Gastroesophageal sphincter (tissue), 4 donors: ENCODE measurements around the gene AFG3L2. TPM values are rescaled to one million over a fixed set of nuclear protein-coding genes. Genes with fewer than 3 reads are reported as not detected.

Experiments used
- ATAC-seq: fragments of 150-250 bp; one replicate; pipeline ENCODE4 v1.9.1; 2016; ENCODE audit warnings: mild to moderate bottlenecking, moderate library complexity
- H3K27ac ChIP-seq, 4 donors: fragments of 200-600 bp; sonication (generic) in 3 of 4; 1 replicate in 3 of 4; 2 replicates in 1 of 4; pipeline ENCODE4 v1.5.1; 2016 to 2019
- H3K27me3 ChIP-seq: fragments of 200-600 bp; sonication (generic); one replicate; pipeline ENCODE4 v1.5.1; 2019
- H3K36me3 ChIP-seq, 2 donors: fragments of 200-600 bp; sonication (generic); one replicate each; pipeline ENCODE4 v1.5.1; 2019; ENCODE audit warnings: control low read depth in 1 of 2
- H3K4me1 ChIP-seq, 3 donors: fragments of 200-600 bp; sonication (generic); 1 replicate in 2 of 3; 2 replicates in 1 of 3; pipeline ENCODE4 v1.5.1; 2016 to 2019; ENCODE audit warnings: control low read depth in 2 of 3
- H3K4me3 ChIP-seq, 2 donors: fragments of 200-600 bp; sonication (generic); one replicate each; pipeline ENCODE4 v1.5.1; 2019; ENCODE audit warnings: mild to moderate bottlenecking in 1 of 2, moderate library complexity in 1 of 2
- H3K9me3 ChIP-seq, 3 donors: fragments of 200-600 bp; sonication (generic); one replicate each; pipeline ENCODE4 v1.5.1; 2017 to 2019; ENCODE audit warnings: control low read depth in 2 of 3
- CTCF ChIP-seq, 4 experiments: fragments of 200-600 bp in 2 of 4; fragments of 450-650 bp in 2 of 4; sonication (generic) in 1 of 4; IDR thresholded peaks; one replicate each; pipeline ENCODE4 v1.5.1; 2017 to 2019; ENCODE audit warnings: antibody characterized with exemption in 4 of 4, mild to moderate bottlenecking in 2 of 4, moderate library complexity in 2 of 4
- EP300 ChIP-seq: sonication (generic); formaldehyde crosslinking; IDR thresholded peaks from one replicate; pipeline ENCODE4 v1.6.1; 2017; ENCODE audit warnings: antibody characterized with exemption, mild to moderate bottlenecking
- POLR2A ChIP-seq, 2 donors: fragments of 450-650 bp; IDR thresholded peaks; one replicate each; pipeline ENCODE4 v1.6.1; 2017; ENCODE audit warnings: antibody characterized with exemption in 2 of 2, mild to moderate bottlenecking in 2 of 2, moderate library complexity in 1 of 2
- POLR2AphosphoS5 ChIP-seq: sonication (generic); formaldehyde crosslinking; IDR thresholded peaks from one replicate; pipeline ENCODE4 v1.6.1; 2017; ENCODE audit warnings: antibody characterized with exemption
- WGBS, 2 donors: methylation state at CpG; one replicate each; pipeline ENCODE4 v1.1.5; 2018; ENCODE audit warnings: low coverage in 1 of 2; 5-methylcytosine and 5-hydroxymethylcytosine counted together
- total RNA-seq, 4 donors: library from RNA; depleted of rRNA; stranded (reverse); fragments of >200 nt; gene quantifications; one replicate each; pipeline ENCODE4 v1.1.0, GENCODE V29; 2016

The AFG3L2 gene
- total RNA-seq, 4 donors from 2014 or later = 38.4 to 52.9 (median 40.8) TPM

- Histone ChIP-seq H3K36me3 (peaks cover 0 to 94% of the 10 kb centered on the region in 2 donors), H3K4me3 (no peak overlapping the region), H3K27ac (no peak overlapping the region), H3K27me3 (no peaks in the 10 kb centered on the region), H3K9me3 (no peaks in the 10 kb centered on the region), H3K4me1 (peaks cover 0 to 23% (median 0%) of the 10 kb centered on the region in 3 donors)
- no peak for ATAC-seq
- TF ChIP-seq CTCF (IDR thresholded peaks at IDR 0.05) (no peak), POLR2A (IDR thresholded peaks at IDR 0.05) (no peak), POLR2AphosphoS5 (no peak), EP300 (no peak)
- WGBS, 2 donors = 92 to 100% methylated on average over 2 to 4 of the region's 8 CpGs
Measured at GRCh38 chr18:12366379-12366778, 10.6 kb downstream of the AFG3L2 start.

- Histone ChIP-seq H3K27ac (no peak overlapping the region), H3K27me3 (no peaks in the 10 kb centered on the region), H3K4me1 (peaks cover 0 to 28% (median 0%) of the 10 kb centered on the region in 3 donors), H3K9me3 (no peaks in the 10 kb centered on the region), H3K4me3 (no peak overlapping the region), H3K36me3 (peaks cover 3 to 100% of the 10 kb centered on the region in 2 donors)
- WGBS, 2 donors = 55 to 58% methylated on average over 11 of the region's 11 CpGs
- TF ChIP-seq POLR2A (IDR thresholded peaks at IDR 0.05) (no peak), POLR2AphosphoS5 (no peak), CTCF (IDR thresholded peaks at IDR 0.05) (no peak), EP300 (no peak)
- ATAC-seq = no peak
Measured at GRCh38 chr18:12362473-12363174, 14.4 kb downstream of the AFG3L2 start.

- ATAC-seq = no peak
- WGBS, 2 donors = 54 to 58% methylated on average over 3 of the region's 3 CpGs
- H3K27me3 ChIP-seq = no peaks in the 10 kb centered on the region
- peaks cover 3 to 100% of the 10 kb centered on the region in 2 donors for H3K36me3 ChIP-seq
- no peak overlapping the region for H3K27ac ChIP-seq
- H3K4me1 ChIP-seq = peaks cover 0 to 28% (median 0%) of the 10 kb centered on the region in 3 donors
- H3K9me3 ChIP-seq = no peaks in the 10 kb centered on the region
- H3K4me3 ChIP-seq = no peak overlapping the region
- TF ChIP-seq EP300 = no peak
- TF ChIP-seq CTCF (IDR thresholded peaks at IDR 0.05) = no peak
- TF ChIP-seq POLR2AphosphoS5 = no peak
- TF ChIP-seq POLR2A (IDR thresholded peaks at IDR 0.05) = no peak
Measured at GRCh38 chr18:12361770-12362378, 15.2 kb downstream of the AFG3L2 start.

GRCh38 chr18:12359515-12359927 is 17.5 kb downstream of the AFG3L2 start:
- Histone ChIP-seq H3K4me1 (peaks cover 0 to 21% (median 0%) of the 10 kb centered on the region in 3 donors), H3K36me3 (peaks cover 3 to 100% of the 10 kb centered on the region in 2 donors), H3K27me3 (no peaks in the 10 kb centered on the region), H3K4me3 (no peak overlapping the region), H3K9me3 (no peaks in the 10 kb centered on the region), H3K27ac (no peak overlapping the region)
- TF ChIP-seq POLR2AphosphoS5 (no peak), EP300 (no peak), POLR2A (IDR thresholded peaks at IDR 0.05) (no peak), CTCF (IDR thresholded peaks at IDR 0.05) (no peak)
- WGBS, 2 donors = 73 to 89% methylated on average over 3 to 5 of the region's 5 CpGs
- no peak for ATAC-seq

- H3K9me3 ChIP-seq = no peaks in the 10 kb centered on the region
- peaks cover 0 to 99% of the 10 kb centered on the region in 2 donors for H3K36me3 ChIP-seq
- H3K27ac ChIP-seq = no peak overlapping the region
- no peak for TF ChIP-seq CTCF (IDR thresholded peaks at IDR 0.05)
- no peak for TF ChIP-seq EP300
- no peak for TF ChIP-seq POLR2AphosphoS5
- no peak for TF ChIP-seq POLR2A (IDR thresholded peaks at IDR 0.05)
- H3K4me3 ChIP-seq = no peak overlapping the region
- ATAC-seq = no peak
- 87 to 88% methylated on average over 3 to 5 of the region's 5 CpGs for WGBS, 2 donors
- no peaks in the 10 kb centered on the region for H3K4me1 ChIP-seq
- H3K27me3 ChIP-seq = no peaks in the 10 kb centered on the region
Measured at GRCh38 chr18:12352188-12352587, 24.8 kb downstream of the AFG3L2 start.
